HG03378 (cell line): ENCODE data around the gene PGM5.

Source experiments
- ATAC-seq: cut with Tn5 transposase; IDR thresholded peaks from one replicate; pipeline ENCODE4 v1.9.1; 2021; ENCODE audit warnings: mild to moderate bottlenecking, moderate library complexity; ENCODE audit not compliant: unreplicated experiment

The PGM5 gene

DNA sequence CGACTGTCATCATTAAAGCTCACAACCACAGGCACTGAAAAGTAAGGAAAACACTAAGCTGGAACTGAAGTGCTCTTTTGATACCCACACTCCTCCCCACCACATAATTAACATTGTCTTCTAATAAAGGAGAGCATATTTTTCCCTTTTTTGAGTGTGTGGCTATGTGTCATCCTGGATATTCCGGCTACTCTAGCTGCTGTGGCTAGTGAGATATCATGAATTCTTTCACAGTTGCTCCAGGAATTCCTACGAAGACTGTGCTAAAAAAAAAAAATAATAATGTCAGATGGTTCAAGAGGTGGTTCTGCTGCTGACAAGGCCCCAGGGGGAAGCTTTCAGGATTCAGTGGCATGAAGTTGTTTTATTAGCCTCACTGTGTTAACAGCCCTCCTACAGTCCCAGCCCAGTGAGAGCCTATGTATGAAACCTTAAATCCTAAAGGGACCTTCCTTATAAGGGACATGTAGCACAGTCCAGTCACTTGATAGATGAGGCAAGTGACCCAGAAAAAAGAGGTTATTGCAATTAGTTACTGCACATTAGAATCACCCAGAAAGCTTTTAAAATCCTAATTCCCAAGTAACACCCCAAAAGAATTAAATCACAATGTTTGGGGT, 137.7 kb downstream of the PGM5 start:
- ATAC-seq = no peak

- no peak for ATAC-seq
Observed at GRCh38 chr9:68495247-68495646, 138.8 kb downstream of the PGM5 start.

- ATAC-seq = no peak
Observed at GRCh38 chr9:68496356-68496755, 139.9 kb downstream of the PGM5 start.

GRCh38 chr9:68497629-68498028, 141.2 kb downstream of the PGM5 start:
- no peak for ATAC-seq

DNA sequence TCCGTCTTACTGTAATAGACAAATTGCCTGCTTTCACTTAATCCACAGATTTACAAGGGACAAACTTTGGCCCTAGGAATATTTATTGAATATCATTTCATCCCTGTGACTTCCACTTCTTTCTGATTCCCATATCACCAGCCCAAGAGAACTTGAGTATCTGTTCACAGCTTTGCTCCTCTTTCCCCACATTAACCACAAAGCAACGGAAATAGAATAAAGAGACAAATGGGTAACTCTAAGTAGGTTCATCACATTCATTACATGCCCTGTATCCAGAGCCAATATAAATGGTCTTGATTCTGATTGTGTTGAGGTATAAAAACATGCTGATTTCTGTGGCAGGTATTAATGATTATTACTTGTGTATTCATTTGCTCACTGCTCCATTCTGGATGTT, 142.4 kb downstream of the PGM5 start:
- ATAC-seq = no peak

GRCh38 chr9:68500457-68501381, 144.3 kb downstream of the PGM5 start:
- ATAC-seq = no peak

- no peak for ATAC-seq
Observed at GRCh38 chr9:68502279-68502678, 145.9 kb downstream of the PGM5 start.

DNA sequence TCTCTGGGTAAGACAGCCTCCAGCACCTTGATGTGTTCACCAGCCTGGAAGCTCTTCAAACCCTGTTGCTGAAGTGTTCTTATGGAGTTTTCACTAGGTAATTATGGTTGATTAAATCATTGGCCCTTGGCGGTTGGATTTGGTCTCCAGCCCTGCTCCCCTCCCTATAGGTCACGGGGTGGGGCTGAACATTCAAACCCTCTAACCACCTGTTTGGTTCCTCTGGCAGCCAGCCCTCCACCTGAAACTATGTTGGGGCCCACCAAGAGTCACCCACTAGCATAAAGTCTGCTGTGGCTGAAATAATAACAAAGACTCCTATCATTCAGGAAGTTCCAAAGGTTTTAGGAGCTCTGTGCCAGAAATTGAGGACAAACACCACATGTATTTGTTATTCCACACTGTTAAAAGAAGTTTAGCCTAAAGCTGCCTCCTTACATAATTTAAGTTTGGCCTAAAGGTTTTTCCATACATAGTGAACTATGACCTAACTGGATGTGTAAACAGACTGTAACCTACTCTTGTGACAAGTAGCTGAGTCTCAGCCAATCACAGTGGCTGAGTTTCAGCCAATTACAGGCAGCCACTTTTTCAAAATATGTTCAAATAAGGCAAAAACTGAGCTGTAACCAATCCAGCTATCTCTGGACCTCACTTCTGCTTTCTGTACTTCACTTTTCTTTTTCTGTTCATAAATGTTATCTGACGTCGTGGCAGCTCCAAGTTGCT, 149.4 kb downstream of the PGM5 start:
- ATAC-seq = peak; percentile 78

- no peak for ATAC-seq
Observed at GRCh38 chr9:68506551-68506950, 150.1 kb downstream of the PGM5 start.

DNA sequence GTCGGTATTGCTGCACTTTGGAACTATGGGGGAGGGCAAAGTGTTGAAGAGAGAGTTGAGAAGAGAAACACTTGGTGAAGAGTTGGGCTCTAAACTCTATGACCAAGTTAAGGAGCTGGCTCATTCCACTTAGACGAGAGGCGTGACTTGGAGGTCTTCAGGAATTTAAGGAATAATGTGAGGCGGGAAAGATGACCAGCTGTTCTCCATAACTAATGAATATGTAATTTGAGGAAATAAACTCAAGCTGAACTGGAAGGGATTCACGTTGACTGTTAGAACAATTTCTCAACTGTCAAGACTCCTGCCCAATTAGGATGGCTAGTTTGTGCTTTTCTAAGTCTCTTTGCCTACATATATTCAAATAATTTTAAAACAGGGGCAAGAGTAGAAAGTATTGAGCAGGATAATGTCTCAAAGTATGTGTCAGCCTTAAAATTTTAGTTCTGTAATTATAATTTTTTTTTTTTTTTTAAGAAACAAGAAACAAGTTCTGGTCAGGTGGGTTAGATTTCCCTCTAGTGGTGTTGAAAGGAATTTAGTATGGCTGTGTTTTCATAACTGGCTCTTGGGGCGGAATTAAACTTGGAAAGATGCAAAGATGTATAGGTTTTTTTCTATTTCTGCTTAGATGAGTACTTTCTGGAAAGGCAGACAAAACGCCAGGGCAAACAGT, 150.9 kb downstream of the PGM5 start:
- no peak for ATAC-seq

DNA sequence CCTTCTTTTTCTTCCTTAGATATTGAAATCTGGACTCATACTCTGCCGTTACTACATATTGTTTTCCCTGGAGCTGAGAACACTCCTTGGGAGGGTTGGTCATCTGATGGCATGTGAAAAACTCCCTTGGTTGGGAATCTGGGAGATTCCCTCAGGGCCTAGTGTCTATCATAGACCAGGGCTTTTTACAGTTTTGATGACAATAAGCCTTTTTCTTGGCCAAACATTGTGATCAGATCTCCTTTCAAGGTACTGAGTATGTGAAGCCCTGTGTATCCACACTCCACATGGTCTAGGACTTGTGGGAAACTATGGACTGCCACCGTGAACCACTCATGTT, 151.4 kb downstream of the PGM5 start:
- ATAC-seq = no peak

DNA sequence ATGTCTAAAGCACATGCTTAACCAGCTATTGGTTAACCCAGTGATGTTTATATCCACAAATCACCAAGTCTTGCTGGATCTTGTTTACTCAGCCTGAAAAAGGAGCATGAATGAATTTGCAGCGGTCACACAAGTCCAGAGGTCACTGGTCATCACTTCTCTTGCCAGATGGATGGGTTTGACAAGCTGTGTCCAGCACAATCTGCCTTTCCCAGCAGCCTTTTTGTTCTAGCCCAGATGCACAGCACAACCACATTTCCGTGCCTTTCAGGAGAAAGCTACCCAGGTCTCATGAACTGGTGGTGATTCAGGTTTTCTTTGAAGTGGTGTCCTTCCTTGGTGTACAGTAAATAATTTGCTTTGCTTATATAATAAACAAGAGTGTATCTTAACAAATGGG, 152.1 kb downstream of the PGM5 start:
- ATAC-seq = no peak

- ATAC-seq = no peak
Observed at GRCh38 chr9:68509689-68510088, 153.3 kb downstream of the PGM5 start.

- ATAC-seq = no peak
Observed at GRCh38 chr9:68513385-68513784, 157.0 kb downstream of the PGM5 start.

DNA sequence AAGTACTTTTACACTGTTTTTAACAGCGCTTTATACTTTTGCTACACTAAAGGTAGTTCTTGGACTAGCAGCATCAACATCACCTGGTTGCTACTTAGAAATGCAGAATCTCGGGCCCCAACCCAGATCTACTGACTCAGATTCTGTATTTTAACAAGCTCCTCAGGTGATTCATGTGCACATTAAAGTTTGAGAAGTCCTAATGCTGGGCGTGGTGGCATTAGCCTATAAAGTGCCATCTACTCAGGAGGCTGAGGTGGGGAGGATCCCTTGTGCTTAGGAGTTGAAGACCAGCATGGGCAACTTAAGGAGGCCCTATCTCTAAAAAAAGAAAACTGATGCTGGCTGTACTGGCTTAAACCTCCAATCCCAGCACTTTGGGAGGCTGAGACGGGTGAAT, 157.6 kb downstream of the PGM5 start:
- ATAC-seq = no peak

- ATAC-seq = no peak
Observed at GRCh38 chr9:68515326-68516017, 159.1 kb downstream of the PGM5 start.

- no peak for ATAC-seq
Observed at GRCh38 chr9:68522131-68522530, 165.7 kb downstream of the PGM5 start.

DNA sequence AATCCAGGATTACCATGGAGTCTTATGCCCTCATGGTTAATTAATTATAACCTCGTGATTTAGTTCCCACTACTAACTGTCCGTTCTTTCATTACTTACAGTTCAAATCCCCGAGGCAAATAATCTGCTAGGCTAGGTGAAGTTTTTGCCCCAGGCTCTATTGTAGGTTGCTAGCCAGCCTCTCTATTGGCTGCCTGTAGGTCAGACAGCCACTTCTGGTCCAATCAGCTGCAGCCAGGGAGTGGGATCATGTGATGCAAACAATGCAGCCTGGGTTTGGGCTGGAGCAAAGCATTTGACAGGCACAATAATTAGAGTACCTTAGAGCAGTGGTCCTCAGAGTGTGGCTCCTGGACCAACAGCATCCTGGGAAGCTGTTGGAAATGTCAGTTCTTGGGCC, 166.5 kb downstream of the PGM5 start:
- no peak for ATAC-seq

GRCh38 chr9:68523367-68523936, 167.0 kb downstream of the PGM5 start:
- ATAC-seq = no peak

DNA sequence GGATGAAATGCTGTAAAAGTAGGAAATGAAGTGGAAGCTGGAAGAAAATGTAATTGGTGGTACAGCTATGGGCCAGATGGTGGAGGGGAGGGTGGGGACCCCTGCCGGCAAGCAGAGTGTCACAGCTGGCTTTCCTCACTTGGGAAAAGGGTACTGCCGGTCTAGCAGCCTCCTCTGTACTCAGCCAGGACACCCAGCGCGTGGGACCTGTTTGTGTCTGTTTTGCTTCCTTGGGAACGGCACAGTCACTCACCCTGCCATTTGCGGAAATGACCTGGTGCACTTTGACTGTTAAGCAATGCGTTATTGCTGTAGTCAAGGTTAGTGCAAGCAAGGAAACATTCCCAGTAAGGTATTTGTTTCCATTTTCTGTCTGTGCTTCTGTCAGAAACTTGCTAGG, 174.2 kb downstream of the PGM5 start:
- no peak for ATAC-seq
